Measurements from ENCODE around the gene CDKL5.

CDKL5 gene

DNA sequence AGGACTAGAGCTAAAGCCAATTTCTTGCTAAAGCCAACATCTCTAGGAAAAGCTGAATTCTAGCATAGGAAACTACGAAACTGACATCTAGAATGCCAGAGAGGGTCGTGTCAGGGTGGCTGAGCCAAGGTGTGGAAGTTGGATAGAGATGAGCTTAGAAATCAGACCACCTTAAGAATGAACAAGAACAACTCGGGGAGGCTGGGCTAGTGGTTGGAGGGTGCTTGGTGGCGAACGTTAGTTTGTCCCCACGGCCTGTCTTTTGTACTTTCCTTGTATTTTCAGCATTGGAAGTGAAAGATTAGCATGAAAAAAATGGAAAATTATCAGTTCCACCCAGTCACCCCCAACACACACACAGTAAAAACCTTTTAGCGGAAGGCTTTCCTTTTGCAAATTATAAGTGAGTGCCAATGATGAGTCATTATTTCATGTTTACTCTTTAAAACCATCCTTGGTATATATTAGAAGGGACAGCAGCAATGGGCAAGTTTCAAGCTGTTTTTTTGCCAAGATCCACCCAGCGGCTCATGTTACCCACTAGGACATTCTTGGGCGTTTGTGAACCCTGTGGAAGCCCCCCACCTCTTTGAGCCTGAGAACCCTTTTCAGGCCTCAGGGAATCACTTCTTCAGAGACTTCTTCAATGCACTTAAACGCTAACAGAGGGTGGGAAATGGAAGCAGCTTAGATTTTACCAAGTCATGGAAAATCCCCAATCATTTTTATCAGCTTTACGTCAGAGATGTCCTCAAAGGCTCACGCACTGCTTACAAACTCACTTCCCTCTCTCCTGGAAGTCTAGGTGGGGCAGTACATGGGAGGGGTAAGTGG is 277.2 kb downstream of the CDKL5 start:
- DNase-seq, result no peak

Data from KG1 (cell line).